SK-N-SH (cell line): ENCODE data around the gene SYCE1L.

ENCODE experiments used
- CHD2 ChIP-seq: fragments of 150-350 bp; IDR thresholded peaks from 2 replicates; pipeline ENCODE4 v1.6.1; 2018; ENCODE audit warnings: low read length; ENCODE audit not compliant: partially characterized antibody
- CTCF ChIP-seq: fragments of 200-600 bp; sonication (generic); IDR thresholded peaks from 2 replicates; pipeline ENCODE4 v1.6.1; 2017; ENCODE audit warnings: antibody characterized with exemption, mild to moderate bottlenecking, moderate library complexity
- EP300 ChIP-seq, 2 experiments: IDR thresholded peaks; 2 replicates each; pipeline versions ENCODE4 v1.4.0 to v1.6.1; 2012; ENCODE audit warnings: borderline replicate concordance in 1 of 2, low read depth in 1 of 2, low read length in 1 of 2
- GABPA ChIP-seq: IDR thresholded peaks from 2 replicates; pipeline ENCODE4 v1.4.0; 2012; ENCODE audit warnings: low read depth, mild to moderate bottlenecking
- GATA2 ChIP-seq: sonication (generic); formaldehyde crosslinking; IDR thresholded peaks from 2 replicates; pipeline ENCODE4 v1.5.0; 2020; ENCODE audit warnings: mild to moderate bottlenecking, missing genetic modification reagents
- MAX ChIP-seq: IDR thresholded peaks from 2 replicates; pipeline ENCODE4 v1.4.0; 2012; ENCODE audit warnings: low read depth
- POLR2AphosphoS5 ChIP-seq: IDR thresholded peaks from 2 replicates; pipeline ENCODE4 v1.6.1; 2012; ENCODE audit warnings: low read depth, low read length
- RAD21 ChIP-seq: IDR thresholded peaks from 2 replicates; pipeline ENCODE4 v1.6.1; 2012; ENCODE audit warnings: mild to moderate bottlenecking, low read length
- REST ChIP-seq: IDR thresholded peaks from 2 replicates; pipeline ENCODE4 v1.6.1; 2012; ENCODE audit warnings: mild to moderate bottlenecking, low read depth, low read length, moderate library complexity
- SIN3A ChIP-seq: IDR thresholded peaks from 2 replicates; pipeline ENCODE4 v1.6.1; 2012; ENCODE audit warnings: low read depth, mild to moderate bottlenecking, low read length, moderate library complexity, borderline replicate concordance
- USF2 ChIP-seq: fragments of 150-350 bp; IDR thresholded peaks from 2 replicates; pipeline ENCODE4 v1.6.1; 2017; ENCODE audit warnings: antibody characterized with exemption, low read length, low read depth, borderline replicate concordance

GRCh38 chr16:77234611-77235010 lies 35.4 kb downstream of the SYCE1L start:
- TF ChIP-seq GABPA = no peak
- no peak for TF ChIP-seq CHD2
- no peak for TF ChIP-seq CTCF
- no peak for TF ChIP-seq MAX
- no peak for TF ChIP-seq USF2
- TF ChIP-seq EP300 (IDR thresholded peaks at IDR 0.05; ENCODE audit: borderline replicate concordance in 1 of 2, low read depth in 1 of 2, low read length in 1 of 2) = no peak
- no peak for TF ChIP-seq REST
- no peak for TF ChIP-seq POLR2AphosphoS5
- TF ChIP-seq GATA2 (CRISPR knock-in tag) = no peak
- no peak for TF ChIP-seq RAD21
- no peak for TF ChIP-seq SIN3A
